ENCODE data around the gene FSTL4. TPM values are rescaled to one million over a fixed set of nuclear protein-coding genes. Genes with fewer than 3 reads are reported as not detected.

FSTL4 gene
- total and polyA plus RNA-seq, 2 of the 4 experiments (the other 2 are of a cell fraction): 0.18 TPM; not detected in 1

DNA sequence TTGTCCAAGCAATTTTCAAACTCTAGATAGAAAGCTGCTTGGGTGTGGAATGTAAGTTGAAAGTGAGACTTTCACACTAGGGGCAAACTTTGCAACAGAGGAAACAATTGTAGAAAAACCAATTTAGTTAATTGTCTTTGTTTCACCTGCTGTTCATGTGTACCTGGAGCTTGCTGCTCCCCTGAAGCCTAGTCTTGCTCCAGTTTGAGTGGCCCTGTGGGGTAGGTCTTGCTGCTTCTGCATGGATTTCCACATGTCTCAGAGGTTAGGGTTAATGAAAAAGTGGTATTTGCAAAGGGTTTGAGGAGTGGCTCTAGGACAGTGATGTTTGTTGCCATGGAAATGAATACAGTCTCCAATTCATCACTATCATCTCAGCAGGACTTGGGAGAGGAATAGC is 182.2 kb downstream of the FSTL4 start:
- ATAC-seq (ENCODE audit: low read depth) (no peak), DNase-seq (no peak)
- Histone ChIP-seq H3K18ac (ENCODE audit: low read depth, low read length) (no peak overlapping the region), H2AK5ac (ENCODE audit: low read depth, low read length) (no peak overlapping the region), H3K36me3 (ENCODE audit: control insufficient read depth, insufficient read depth, low read length) (no peaks in the 10 kb centered on the region), H2AK9ac (replicated peaks; ENCODE audit: low read depth, low read length, poor library complexity) (no peak overlapping the region), H4K5ac (ENCODE audit: low read depth, low read length) (no peak overlapping the region), H3K56ac (ENCODE audit: extremely low read depth, insufficient read depth, low read length) (no peak overlapping the region), H3K27ac (ENCODE audit: insufficient read depth, low read length) (no peak overlapping the region), H3K4me2 (ENCODE audit: low read depth, low read length) (no peak overlapping the region), H4K91ac (ENCODE audit: insufficient read depth, low read depth, low read length) (no peak overlapping the region), H2BK15ac (ENCODE audit: low read depth, low read length) (no peak overlapping the region), H3K4me1 (ENCODE audit: control insufficient read depth, insufficient read depth, low read length) (no peaks in the 10 kb centered on the region), H3K9ac (ENCODE audit: low read depth, low read length) (no peak overlapping the region), H3K4me3 (ENCODE audit: insufficient read depth, low read depth, low read length) (no peak overlapping the region), H3K79me1 (ENCODE audit: low read depth in 1 of 2, low read length in 2 of 2) (no peaks in the 10 kb centered on the region), H2BK20ac (ENCODE audit: low read depth, low read length) (no peak overlapping the region), H4K20me1 (ENCODE audit: insufficient read depth, low read length) (no peaks in the 10 kb centered on the region), H3K14ac (replicated peaks; ENCODE audit: low read depth, low read length) (no peak overlapping the region), H3K27me3 (ENCODE audit: control insufficient read depth, insufficient read depth, low read length) (peaks cover 7% of the 10 kb centered on the region; the same call in 1 of the 2 replicates), H3K9me1 (ENCODE audit: insufficient read depth, low read length) (no peaks in the 10 kb centered on the region), H2BK5ac (ENCODE audit: low read depth, low read length, poor library complexity, severe bottlenecking) (no peak overlapping the region), H2BK120ac (ENCODE audit: low read depth, low read length) (no peak overlapping the region), H3K23ac (ENCODE audit: low read depth, low read length) (no peak overlapping the region), H2AFZ (replicated peaks; ENCODE audit: low read length, poor library complexity) (no peak overlapping the region), H3K4ac (ENCODE audit: low read depth, low read length) (no peak overlapping the region), H4K8ac (ENCODE audit: low read depth in 2 of 2, low read length in 2 of 2) (no peak overlapping the region), H3K9me3 (ENCODE audit: control insufficient read depth, insufficient read depth, low read length) (no peaks in the 10 kb centered on the region)
- in situ Hi-C loops (cut with MboI; ENCODE audit: low sequenced_read_pairs) (no loop called here), intact Hi-C loops (cut with micrococcal nuclease) (no loop called here), dilution Hi-C loops (cut with HindIII; ENCODE audit: low sequenced_read_pairs, unreplicated experiment) (no loop called here)
- BruUV-seq (replicated peaks): no TSS peak
- TF ChIP-seq FOS (IDR thresholded peaks at IDR 0.05; ENCODE audit: low read depth, low read length) (no peak), CEBPB (IDR thresholded peaks at IDR 0.05; ENCODE audit: low read depth, low read length) (no peak), MAFK (IDR thresholded peaks at IDR 0.05; ENCODE audit: low read depth, low read length) (no peak), ELK1 (IDR thresholded peaks at IDR 0.05; ENCODE audit: borderline replicate concordance, low read depth, low read length) (no peak), NFE2L2 (IDR thresholded peaks at IDR 0.05; ENCODE audit: low read depth, low read length) (no peak), BHLHE40 (IDR thresholded peaks at IDR 0.05; ENCODE audit: low read depth, low read length) (no peak), MAZ (IDR thresholded peaks at IDR 0.05; ENCODE audit: borderline replicate concordance, low read depth, low read length) (no peak), CHD1 (IDR thresholded peaks at IDR 0.05; ENCODE audit: low read depth, low read length) (no peak), MXI1 (IDR thresholded peaks at IDR 0.05; ENCODE audit: borderline replicate concordance, low read depth, low read length) (no peak), POLR2A (IDR thresholded peaks at IDR 0.05; ENCODE audit: low read depth, low read length) (no peak), RFX5 (IDR thresholded peaks at IDR 0.05; ENCODE audit: low read depth, low read length) (no peak), RAD21 (IDR thresholded peaks at IDR 0.05; ENCODE audit: low read length) (no peak), CTCF (conservative IDR thresholded peaks at IDR 0.05; ENCODE audit: low read depth, low read length) (no peak), RCOR1 (IDR thresholded peaks at IDR 0.05; ENCODE audit: insufficient replicate concordance, low read length) (no peak), SMC3 (IDR thresholded peaks at IDR 0.05; ENCODE audit: low read depth, low read length) (no peak)
- TF ChIP-seq, protein P1, sequence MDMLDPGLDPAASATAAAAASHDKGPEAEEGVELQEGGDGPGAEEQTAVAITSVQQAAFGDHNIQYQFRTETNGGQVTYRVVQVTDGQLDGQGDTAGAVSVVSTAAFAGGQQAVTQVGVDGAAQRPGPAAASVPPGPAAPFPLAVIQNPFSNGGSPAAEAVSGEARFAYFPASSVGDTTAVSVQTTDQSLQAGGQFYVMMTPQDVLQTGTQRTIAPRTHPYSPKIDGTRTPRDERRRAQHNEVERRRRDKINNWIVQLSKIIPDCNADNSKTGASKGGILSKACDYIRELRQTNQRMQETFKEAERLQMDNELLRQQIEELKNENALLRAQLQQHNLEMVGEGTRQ (IDR thresholded peaks at IDR 0.05; ENCODE audit: low read depth, low read length): no peak
- POLR2A ChIA-PET (ENCODE audit: unreplicated experiment): no interaction called here
- CTCF ChIA-PET: no interaction called here

Data from IMR-90 (cell line).